Inferior parietal cortex (tissue), 1 donor: ENCODE results near the gene MAN1C1.
"Not testable (repeated sequence)": the region's sequence is repeated elsewhere in the genome, so short reads cannot be mapped to it uniquely, and the experiment has no call there.

Experiments
- DNase-seq: peaks from one replicate; pipeline ENCODE4 v3.0.0-alpha.2; 2016; ENCODE audit errors: extremely low spot score

MAN1C1 gene

GRCh38 chr1:25680701-25681100 is 64.1 kb downstream of the MAN1C1 start:
- no peak for DNase-seq

- DNase-seq: no peak
These were observed 65.5 kb downstream of the MAN1C1 start for GRCh38 chr1:25682059-25682601.

- DNase-seq: no peak
These were observed 66.6 kb downstream of the MAN1C1 start for GRCh38 chr1:25683177-25683576.

GRCh38 chr1:25683731-25684130 is 67.1 kb downstream of the MAN1C1 start:
- DNase-seq: no peak

- no peak for DNase-seq
These were observed 67.8 kb downstream of the MAN1C1 start for GRCh38 chr1:25684216-25684965.

GRCh38 chr1:25685211-25685750 is 68.7 kb downstream of the MAN1C1 start:
- DNase-seq: no peak

- no peak for DNase-seq
These were observed 69.5 kb downstream of the MAN1C1 start for GRCh38 chr1:25685938-25686665.

GRCh38 chr1:25687221-25688017 is 70.8 kb downstream of the MAN1C1 start:
- DNase-seq: no peak

- DNase-seq: no peak
These were observed 72.0 kb downstream of the MAN1C1 start for GRCh38 chr1:25688390-25689119.

- DNase-seq: no peak
These were observed 73.2 kb downstream of the MAN1C1 start for GRCh38 chr1:25689686-25690381.

- DNase-seq: no peak
These were observed 73.9 kb downstream of the MAN1C1 start for GRCh38 chr1:25690396-25690956.

- DNase-seq: no peak
These were observed 74.6 kb downstream of the MAN1C1 start for GRCh38 chr1:25691211-25691610.

GRCh38 chr1:25692560-25692959 is 76.0 kb downstream of the MAN1C1 start:
- DNase-seq: no peak

- no peak for DNase-seq
These were observed 77.8 kb downstream of the MAN1C1 start for GRCh38 chr1:25694167-25695007.

GRCh38 chr1:25695090-25695770 is 78.6 kb downstream of the MAN1C1 start:
- no peak for DNase-seq

- DNase-seq: no peak
These were observed 79.2 kb downstream of the MAN1C1 start for GRCh38 chr1:25695771-25696311.

GRCh38 chr1:25696643-25697042 is 80.1 kb downstream of the MAN1C1 start:
- DNase-seq: not testable (repeated sequence)

GRCh38 chr1:25697435-25698217 is 81.0 kb downstream of the MAN1C1 start:
- no peak for DNase-seq
